ENCODE data around the gene HVCN1.

The HVCN1 gene

DNA sequence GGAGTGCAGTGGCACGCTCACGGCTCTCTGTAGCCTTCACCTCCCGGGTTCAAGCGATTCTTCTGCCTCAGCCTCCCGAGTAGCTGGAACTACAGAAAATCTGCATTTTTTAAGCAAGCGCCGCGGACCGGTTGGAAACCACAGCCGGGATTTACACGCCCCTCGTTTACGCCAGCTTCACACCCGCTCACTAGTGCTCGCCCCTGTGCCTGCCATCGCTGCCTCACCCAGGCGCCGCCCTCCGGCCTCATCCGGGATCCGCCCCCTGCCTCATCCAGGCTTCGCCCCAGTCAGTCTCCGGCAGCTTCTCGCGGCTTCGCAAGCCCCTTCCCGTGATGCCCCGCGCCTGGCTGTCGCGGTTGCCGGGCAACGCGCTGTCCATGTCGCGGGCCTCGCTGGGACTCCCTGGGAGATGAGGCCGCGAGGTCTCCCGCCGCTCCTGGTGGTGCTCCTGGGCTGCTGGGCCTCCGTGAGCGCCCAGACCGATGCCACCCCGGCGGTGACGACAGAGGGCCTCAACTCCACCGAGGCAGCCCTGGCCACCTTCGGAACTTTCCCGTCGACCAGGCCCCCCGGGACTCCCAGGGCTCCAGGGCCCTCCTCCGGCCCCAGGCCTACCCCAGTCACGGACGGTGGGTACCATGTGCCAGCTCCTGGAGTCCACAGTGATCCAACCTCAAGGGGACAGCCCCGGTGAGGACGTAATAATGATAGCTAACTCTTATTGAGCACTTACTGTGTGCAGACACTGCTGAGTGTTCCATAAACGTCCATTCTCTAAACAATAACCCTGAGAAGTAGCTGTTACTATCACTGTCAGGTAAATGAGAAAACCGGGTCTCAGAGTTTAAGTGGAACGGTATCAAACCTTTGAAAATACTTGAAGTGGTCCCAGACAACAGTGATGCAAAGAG is 74.9 kb downstream of the HVCN1 start, which contains the start of gene TCTN1:
TCTN1 (plus strand) TSS at position 359 of the 914 bp plus-strand sequence; CDS start at position 413, 54 bp downstream.
- peak; percentile 97 for DNase-seq (ENCODE audit: low spot score)

DNA sequence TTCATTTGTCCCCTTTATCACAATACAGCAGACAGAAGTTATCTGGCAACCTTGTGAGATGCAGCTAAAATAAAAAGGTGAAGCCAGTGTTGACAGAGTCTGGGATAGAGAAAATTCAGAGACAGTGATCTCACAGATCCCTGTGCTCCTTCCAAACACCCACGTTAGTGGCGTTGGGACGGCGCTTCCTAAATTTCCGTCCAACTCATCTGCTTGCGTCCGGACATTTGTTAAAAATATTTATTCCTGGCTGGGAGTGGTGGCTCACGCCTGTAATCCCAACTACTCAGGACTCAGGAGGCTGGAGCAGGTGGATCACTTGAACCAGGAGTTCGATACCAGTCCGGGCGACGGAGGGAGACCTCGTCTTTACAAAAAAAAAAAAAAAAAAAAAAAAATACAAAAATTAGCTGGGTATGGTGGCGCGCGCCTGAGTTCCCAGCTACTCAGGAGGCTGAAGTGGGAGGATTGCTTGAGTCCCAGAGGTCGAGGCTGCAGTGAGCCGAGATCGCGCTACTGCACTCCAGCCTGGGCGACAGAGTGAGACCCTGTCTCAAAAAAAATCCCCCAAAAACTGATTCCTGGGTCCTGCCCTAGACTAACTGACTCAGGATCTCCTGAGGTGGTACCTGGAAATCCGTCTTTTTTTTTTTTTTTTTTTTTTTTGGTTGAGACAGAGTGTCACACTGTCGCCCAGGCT is 75.7 kb downstream of the HVCN1 start:
- DNase-seq (ENCODE audit: low spot score), result no peak

- no peak for DNase-seq (ENCODE audit: low spot score)
These were observed 82.7 kb downstream of the HVCN1 start for GRCh38 chr12:110606253-110606611.

GRCh38 chr12:110602085-110602814 is 86.7 kb downstream of the HVCN1 start:
- peak; percentile 64 for DNase-seq (ENCODE audit: low spot score)

DNA sequence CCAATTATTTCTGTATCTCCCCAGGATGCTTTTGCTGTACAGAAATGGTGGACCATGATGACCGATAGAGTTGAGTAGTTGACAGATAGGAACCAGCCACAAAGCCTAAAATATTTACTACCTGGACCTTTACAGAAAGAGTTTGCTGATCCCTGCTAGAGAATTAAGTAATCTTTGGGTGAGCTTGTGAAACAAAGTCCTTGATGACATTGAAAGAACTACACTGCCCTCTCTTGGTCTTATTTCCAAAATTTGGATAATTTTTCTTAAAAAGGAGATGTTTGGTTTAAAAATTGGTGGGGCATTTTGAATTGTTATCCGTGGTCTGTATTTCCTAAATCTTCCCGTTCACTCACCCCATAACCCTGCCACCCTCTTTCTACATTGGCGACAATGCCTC is 88.7 kb downstream of the HVCN1 start:
- DNase-seq (ENCODE audit: low spot score), result peak; percentile 33

DNA sequence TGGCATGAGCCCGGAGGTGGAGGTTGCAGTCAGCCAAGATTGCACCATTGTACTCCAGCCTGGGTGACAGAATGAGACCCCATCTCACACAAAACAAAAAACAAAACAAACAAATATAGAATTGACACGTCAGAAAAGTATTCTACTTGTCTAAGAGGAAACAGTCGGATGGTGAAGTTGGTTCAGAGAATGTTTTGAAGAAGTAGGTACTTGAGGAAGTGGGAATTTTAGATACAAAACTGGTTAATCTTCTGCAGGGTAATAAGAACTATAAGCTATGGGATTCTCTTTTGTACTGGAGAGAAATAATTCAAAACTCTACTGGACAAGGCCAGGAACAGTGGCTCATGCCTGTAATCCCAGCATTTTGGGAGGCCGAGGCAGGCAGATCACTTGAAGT is 89.6 kb downstream of the HVCN1 start:
- DNase-seq (ENCODE audit: low spot score), result no peak
